Neural progenitor cell (in vitro differentiated cells): ENCODE measurements around the gene S1PR3. TPM values are rescaled to one million over a fixed set of nuclear protein-coding genes. Genes with fewer than 3 reads are reported as not detected.
A peak's percentile ranks its signal among the peaks of the same experiment; 100 is the strongest.

Source experiments
- DNase-seq: peaks from one replicate; pipeline ENCODE4 v3.0.0-alpha.2; 2016; ENCODE audit warnings: low spot score
- H2AFZ ChIP-seq: fragments of 200-600 bp; sonication (generic); replicated peaks from 2 replicates; pipeline ENCODE4 v1.6.1; 2016; ENCODE audit warnings: antibody characterized with exemption
- H3F3A ChIP-seq: fragments of 200-600 bp; sonication (generic); 2 replicates; pipeline ENCODE4 v1.6.1; 2016; ENCODE audit warnings: antibody characterized with exemption, low read depth
- H3K27ac ChIP-seq: fragments of 200-600 bp; sonication (generic); 2 replicates; pipeline ENCODE4 v1.5.1; 2016; ENCODE audit warnings: mild to moderate bottlenecking
- H3K27me3 ChIP-seq: fragments of 200-600 bp; sonication (generic); 2 replicates; pipeline ENCODE4 v1.6.1; 2016; ENCODE audit warnings: mild to moderate bottlenecking, moderate library complexity
- H3K36me3 ChIP-seq: fragments of 200-600 bp; sonication (generic); 2 replicates; pipeline ENCODE4 v1.5.1; 2016
- H3K4me1 ChIP-seq: fragments of 200-600 bp; sonication (generic); 2 replicates; pipeline ENCODE4 v1.6.1; 2016; ENCODE audit warnings: mixed run types
- H3K4me2 ChIP-seq: fragments of 200-600 bp; sonication (generic); 2 replicates; pipeline ENCODE4 v1.6.1; 2016
- H3K4me3 ChIP-seq: fragments of 200-600 bp; sonication (generic); 2 replicates; pipeline ENCODE4 v1.5.1; 2016
- H3K79me2 ChIP-seq: fragments of 200-600 bp; sonication (generic); 2 replicates; pipeline ENCODE4 v1.6.1; 2016; ENCODE audit warnings: low read depth
- H3K9ac ChIP-seq: fragments of 200-600 bp; sonication (generic); 2 replicates; pipeline ENCODE4 v1.6.1; 2016
- H3K9me3 ChIP-seq: fragments of 200-600 bp; sonication (generic); 2 replicates; pipeline ENCODE4 v1.5.1; 2016; ENCODE audit warnings: low read depth
- H4K20me1 ChIP-seq: fragments of 200-600 bp; sonication (generic); 2 replicates; pipeline ENCODE4 v1.6.1; 2016; ENCODE audit warnings: low read depth
- H3K27ac Mint-ChIP-seq: 3 replicates; pipeline ENCODE4 v1.8.0; 2021; ENCODE audit warnings: mixed read lengths
- H3K27me3 Mint-ChIP-seq: 2 replicates; pipeline ENCODE4 v1.8.0; 2022; ENCODE audit warnings: low read depth, mild to moderate bottlenecking, inconsistent platforms, moderate library complexity, mixed read lengths; ENCODE audit not compliant: insufficient read depth
- H3K36me3 Mint-ChIP-seq: 3 replicates; pipeline ENCODE4 v1.8.0; 2021; ENCODE audit warnings: mixed read lengths
- H3K4me1 Mint-ChIP-seq: 3 replicates; pipeline ENCODE4 v1.8.0; 2021; ENCODE audit warnings: mixed read lengths
- H3K4me3 Mint-ChIP-seq: 3 replicates; pipeline ENCODE4 v1.8.0; 2021; ENCODE audit warnings: mild to moderate bottlenecking, moderate library complexity, mixed read lengths
- H3K9me3 Mint-ChIP-seq: 3 replicates; pipeline ENCODE4 v1.8.0; 2020; ENCODE audit warnings: mixed read lengths
- EZH2 ChIP-seq: fragments of 200-600 bp; sonication (generic); IDR thresholded peaks from 2 replicates; pipeline ENCODE4 v1.6.1; 2017; ENCODE audit warnings: antibody characterized with exemption, mild to moderate bottlenecking, moderate library complexity
- EZH2phosphoT487 ChIP-seq: fragments of 200-600 bp; sonication (generic); IDR thresholded peaks from 2 replicates; pipeline ENCODE4 v1.6.1; 2017; ENCODE audit warnings: antibody characterized with exemption
- total RNA-seq: library from RNA; depleted of rRNA; stranded (reverse); fragments of >200 nt; gene quantifications from 2 replicates; pipeline ENCODE4 v1.2.3, GENCODE V29; 2015; ENCODE audit warnings: low replicate concordance
- TF ChIP-seq, protein P1 (sequence below): fragments of 200-600 bp; sonication (generic); IDR thresholded peaks from 2 replicates; pipeline ENCODE4 v1.5.1; 2017; ENCODE audit warnings: antibody characterized with exemption, mild to moderate bottlenecking

Gene S1PR3
- total RNA-seq, 1 donor from 2014 or later = 21.6 TPM

DNA sequence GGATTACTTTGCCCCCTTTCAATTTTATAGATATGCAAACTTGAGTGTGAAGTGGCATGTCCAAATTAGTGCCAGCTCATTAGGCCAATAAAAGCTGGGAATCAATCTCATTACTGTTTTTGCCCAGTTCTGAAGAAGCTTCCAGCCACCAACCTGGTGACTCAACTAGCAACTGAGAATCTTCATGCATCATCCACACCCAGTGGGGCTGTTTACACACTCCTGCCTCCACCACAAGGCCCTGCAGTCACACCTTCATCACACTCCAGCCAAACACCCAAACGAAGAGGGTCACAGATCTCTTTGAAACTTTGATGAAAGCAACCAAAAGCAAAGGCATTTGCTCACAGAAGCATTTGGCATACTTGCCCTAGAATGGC lies 41.3 kb upstream of the S1PR3 start:
- Histone ChIP-seq H4K20me1 (no peaks in the 10 kb centered on the region), H3K9ac (no peak overlapping the region), H3K36me3 (no peaks in the 10 kb centered on the region), H3K79me2 (no peaks in the 10 kb centered on the region), H3K4me1 (peaks cover 23% of the 10 kb centered on the region), H2AFZ (no peak overlapping the region), H3F3A (no peaks in the 10 kb centered on the region), H3K4me2 (peak overlapping the region; percentile 43), H3K27ac (no peak overlapping the region), H3K4me3 (no peak overlapping the region), H3K27me3 (no peaks in the 10 kb centered on the region), H3K9me3 (no peaks in the 10 kb centered on the region)
- Mint-ChIP-seq H3K27ac (no peak overlapping the region), H3K4me1 (peaks cover 37% of the 10 kb centered on the region), H3K27me3 (peaks cover 14% of the 10 kb centered on the region), H3K36me3 (no peaks in the 10 kb centered on the region), H3K9me3 (no peaks in the 10 kb centered on the region), H3K4me3 (peak overlapping the region; percentile 54)
- no peak for DNase-seq
- TF ChIP-seq, protein P1, sequence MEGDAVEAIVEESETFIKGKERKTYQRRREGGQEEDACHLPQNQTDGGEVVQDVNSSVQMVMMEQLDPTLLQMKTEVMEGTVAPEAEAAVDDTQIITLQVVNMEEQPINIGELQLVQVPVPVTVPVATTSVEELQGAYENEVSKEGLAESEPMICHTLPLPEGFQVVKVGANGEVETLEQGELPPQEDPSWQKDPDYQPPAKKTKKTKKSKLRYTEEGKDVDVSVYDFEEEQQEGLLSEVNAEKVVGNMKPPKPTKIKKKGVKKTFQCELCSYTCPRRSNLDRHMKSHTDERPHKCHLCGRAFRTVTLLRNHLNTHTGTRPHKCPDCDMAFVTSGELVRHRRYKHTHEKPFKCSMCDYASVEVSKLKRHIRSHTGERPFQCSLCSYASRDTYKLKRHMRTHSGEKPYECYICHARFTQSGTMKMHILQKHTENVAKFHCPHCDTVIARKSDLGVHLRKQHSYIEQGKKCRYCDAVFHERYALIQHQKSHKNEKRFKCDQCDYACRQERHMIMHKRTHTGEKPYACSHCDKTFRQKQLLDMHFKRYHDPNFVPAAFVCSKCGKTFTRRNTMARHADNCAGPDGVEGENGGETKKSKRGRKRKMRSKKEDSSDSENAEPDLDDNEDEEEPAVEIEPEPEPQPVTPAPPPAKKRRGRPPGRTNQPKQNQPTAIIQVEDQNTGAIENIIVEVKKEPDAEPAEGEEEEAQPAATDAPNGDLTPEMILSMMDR = no peak
- TF ChIP-seq EZH2 = no peak
- TF ChIP-seq EZH2phosphoT487 = no peak

DNA sequence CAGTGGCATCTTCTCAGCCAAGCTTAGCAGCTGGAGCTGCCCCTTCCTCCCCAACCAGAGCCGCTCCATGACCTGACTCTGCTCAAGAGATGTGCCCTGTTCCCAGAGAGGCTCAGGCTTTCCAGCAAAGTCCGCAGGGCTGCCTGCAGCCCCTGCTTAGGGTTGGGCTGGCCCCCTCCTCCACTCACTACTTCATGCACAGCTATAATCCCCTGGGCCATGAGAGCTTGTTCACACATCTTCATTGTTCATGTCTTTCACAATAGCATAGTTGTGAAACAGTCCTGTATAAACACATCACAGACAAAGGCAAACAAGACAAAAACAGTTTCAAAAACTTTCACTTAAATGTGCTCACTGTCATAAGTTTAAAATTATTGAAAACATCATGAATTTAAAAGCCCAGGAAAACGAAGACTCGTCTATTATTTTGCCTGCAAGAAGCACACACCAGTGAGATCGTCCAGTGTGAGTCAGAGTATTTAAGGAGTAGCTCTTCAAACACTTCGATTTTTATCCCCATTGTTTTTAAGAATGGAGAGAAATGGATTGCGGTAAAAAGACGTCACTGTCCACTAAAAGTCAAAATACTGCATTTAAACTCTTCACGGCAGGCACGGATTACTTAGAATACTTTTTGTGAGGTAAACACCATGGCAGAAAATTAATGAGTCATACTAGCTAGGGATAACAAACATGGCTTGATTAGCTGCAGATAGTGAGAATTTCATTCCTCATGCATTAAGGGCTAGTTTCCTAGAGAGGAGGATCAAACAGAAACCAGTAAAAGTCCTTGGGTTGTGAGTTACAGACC lies 40.7 kb upstream of the S1PR3 start:
- H3K79me2 ChIP-seq = no peaks in the 10 kb centered on the region
- no peaks in the 10 kb centered on the region for H3F3A ChIP-seq
- Mint-ChIP-seq H3K36me3 (no peaks in the 10 kb centered on the region), H3K27ac (peak overlapping the region; percentile 19), H3K9me3 (no peaks in the 10 kb centered on the region), H3K4me1 (peaks cover 40% of the 10 kb centered on the region), H3K4me3 (no peak overlapping the region), H3K27me3 (peaks cover 14% of the 10 kb centered on the region)
- H3K4me2 ChIP-seq = peak overlapping the region; percentile 34
- TF ChIP-seq, protein P1 = no peak
- no peak for TF ChIP-seq EZH2
- no peak overlapping the region for H3K27ac ChIP-seq
- peak; percentile 22 for DNase-seq
- peaks cover 23% of the 10 kb centered on the region for H3K4me1 ChIP-seq
- H3K27me3 ChIP-seq = no peaks in the 10 kb centered on the region
- no peak overlapping the region for H3K9ac ChIP-seq
- H2AFZ ChIP-seq = no peak overlapping the region
- no peaks in the 10 kb centered on the region for H3K36me3 ChIP-seq
- no peaks in the 10 kb centered on the region for H3K9me3 ChIP-seq
- no peak overlapping the region for H3K4me3 ChIP-seq
- H4K20me1 ChIP-seq = no peaks in the 10 kb centered on the region

DNA sequence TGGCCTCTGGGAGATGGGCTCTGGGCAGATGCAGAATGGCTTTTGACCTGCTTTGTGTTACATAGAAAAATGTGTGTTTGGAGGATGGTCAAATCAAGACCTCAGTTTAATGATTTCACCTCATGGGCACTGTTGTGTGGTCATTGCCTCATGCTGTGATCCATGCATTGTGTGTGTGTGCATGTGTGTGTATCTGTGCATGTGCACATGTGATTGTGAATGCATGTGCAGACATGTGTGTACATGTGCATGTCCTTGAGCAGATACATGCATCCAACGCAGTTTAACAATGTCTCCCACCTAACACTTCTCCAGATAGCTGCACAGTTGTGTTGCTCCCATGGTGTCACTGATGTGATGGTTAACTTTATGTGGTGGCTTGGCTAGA lies 40.1 kb upstream of the S1PR3 start:
- peaks cover 23% of the 10 kb centered on the region for H3K4me1 ChIP-seq
- H3K27ac Mint-ChIP-seq = no peak overlapping the region

More for the DNA sequence above, 40.1 kb upstream of the S1PR3 start:
- Histone ChIP-seq H3F3A (no peaks in the 10 kb centered on the region), H3K27ac (no peak overlapping the region), H3K4me3 (no peak overlapping the region), H3K79me2 (no peaks in the 10 kb centered on the region), H2AFZ (no peak overlapping the region), H3K4me2 (no peak overlapping the region), H3K27me3 (no peaks in the 10 kb centered on the region), H3K9me3 (no peaks in the 10 kb centered on the region), H4K20me1 (no peaks in the 10 kb centered on the region), H3K36me3 (no peaks in the 10 kb centered on the region), H3K9ac (no peak overlapping the region)
- Mint-ChIP-seq H3K36me3 (no peaks in the 10 kb centered on the region), H3K4me1 (peaks cover 43% of the 10 kb centered on the region), H3K4me3 (no peak overlapping the region), H3K27me3 (peaks cover 14% of the 10 kb centered on the region), H3K9me3 (no peaks in the 10 kb centered on the region)
- TF ChIP-seq EZH2 = no peak
- TF ChIP-seq, protein P1 = no peak
- no peak for TF ChIP-seq EZH2phosphoT487
- DNase-seq = no peak
